Activated CD4-positive, alpha-beta T cell treated with anti-CD3 and anti-CD28 coated beads, Interleukin-2, amount 50 U/mL, for 4 hours (primary cell): ENCODE data around the gene DPYD.

Source experiments
- DNase-seq, 2 experiments: peaks; one replicate each; pipeline ENCODE4 v3.0.0-alpha.2; 2020

DPYD gene

DNA sequence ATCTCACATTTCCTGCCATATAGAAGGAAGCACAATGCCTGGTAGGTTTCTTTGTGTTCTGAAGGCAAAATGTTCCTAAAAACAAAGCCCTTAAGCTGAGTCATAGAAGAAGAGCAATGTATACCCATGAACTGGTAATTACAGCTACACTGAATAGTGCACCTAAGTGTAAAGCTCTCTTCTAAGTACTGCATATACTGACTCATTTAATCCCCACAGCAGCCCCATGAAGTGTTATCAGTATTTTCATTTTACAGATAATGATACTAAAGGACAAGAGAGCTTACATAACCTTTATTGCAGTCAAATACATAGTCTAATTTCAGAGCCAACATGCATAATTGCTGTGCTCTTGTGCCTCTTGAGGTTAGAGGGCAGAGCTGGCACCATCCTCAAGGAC is 239.9 kb downstream of the DPYD start:
- DNase-seq: no peak

DNA sequence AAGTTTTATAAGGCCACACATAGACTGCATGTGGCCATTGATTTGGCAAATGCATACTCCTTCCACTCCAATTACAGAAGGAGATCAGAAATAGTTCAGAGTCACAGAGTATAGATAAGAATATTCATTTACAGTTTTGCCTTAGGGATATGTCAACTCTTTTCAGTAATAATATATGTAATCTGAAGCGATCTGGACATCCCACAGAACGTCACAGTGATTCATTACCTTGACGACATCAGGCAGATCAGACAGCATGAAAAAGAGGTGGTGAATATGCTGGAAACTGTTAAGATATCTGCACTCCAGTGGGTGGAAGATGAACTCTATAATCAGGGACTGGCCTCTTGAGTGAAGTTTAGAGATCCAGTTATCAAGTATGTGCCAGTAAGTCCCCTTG is 240.4 kb downstream of the DPYD start:
- DNase-seq: no peak

DNA sequence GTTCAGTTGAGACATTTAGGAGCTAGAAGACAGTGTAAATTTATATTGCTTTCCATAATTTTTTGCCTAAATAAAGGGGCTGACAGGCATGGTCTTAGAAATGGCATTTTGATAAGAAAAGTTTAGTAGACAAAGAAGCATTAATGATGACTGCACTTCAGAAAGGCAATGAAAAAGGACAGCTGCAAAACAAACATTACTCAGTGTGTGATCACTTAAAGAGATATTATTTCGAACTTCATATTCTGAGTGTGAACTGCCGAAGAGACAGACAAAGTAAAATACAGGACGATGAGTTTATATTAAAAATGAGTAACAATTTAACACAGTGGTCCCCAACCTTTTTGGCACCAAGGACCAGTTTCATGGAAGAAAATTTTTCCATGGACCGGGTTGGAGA is 243.1 kb downstream of the DPYD start:
- DNase-seq: no peak

GRCh38 chr1:97674517-97674916 is 246.3 kb downstream of the DPYD start:
- no peak for DNase-seq

- DNase-seq: no peak
Observed at GRCh38 chr1:97668945-97669344, 251.9 kb downstream of the DPYD start.

- no peak for DNase-seq
Observed at GRCh38 chr1:97660431-97661105, 260.3 kb downstream of the DPYD start.

DNA sequence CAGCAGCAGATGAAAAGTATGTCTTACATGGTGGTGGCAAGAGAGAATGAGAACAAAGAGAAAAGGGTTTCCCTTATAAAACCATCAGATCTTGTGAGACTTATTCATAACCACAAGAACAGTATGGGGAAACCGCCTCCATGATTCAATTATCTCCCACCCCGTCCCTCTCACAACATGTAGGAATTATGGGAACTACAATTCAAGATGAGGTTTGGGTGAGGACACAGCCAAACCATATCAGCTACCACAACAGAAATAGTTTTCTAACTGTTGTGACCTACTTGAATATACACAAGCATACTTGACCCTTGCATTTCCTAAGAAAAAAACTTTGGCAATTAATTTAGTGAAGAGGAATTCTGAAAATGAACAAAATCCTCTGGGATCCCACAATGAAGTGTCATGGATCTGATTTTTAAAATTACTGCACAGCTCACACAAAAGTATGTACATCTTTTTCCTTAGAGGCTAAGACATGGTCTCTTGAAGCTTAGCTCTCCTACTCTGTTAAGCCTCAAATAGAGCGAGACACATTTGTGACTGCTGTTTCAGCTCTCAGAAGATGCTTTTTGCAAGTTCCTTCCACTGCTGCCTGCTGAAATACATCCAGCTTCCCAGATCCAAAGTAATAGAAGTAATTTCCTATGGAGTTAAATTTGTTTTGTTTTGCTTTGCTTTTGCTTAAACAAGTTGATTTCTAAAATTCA is 265.8 kb downstream of the DPYD start:
- DNase-seq: no peak

GRCh38 chr1:97651250-97651649 is 269.6 kb downstream of the DPYD start:
- no peak for DNase-seq

GRCh38 chr1:97649591-97649990 is 271.2 kb downstream of the DPYD start:
- no peak for DNase-seq

DNA sequence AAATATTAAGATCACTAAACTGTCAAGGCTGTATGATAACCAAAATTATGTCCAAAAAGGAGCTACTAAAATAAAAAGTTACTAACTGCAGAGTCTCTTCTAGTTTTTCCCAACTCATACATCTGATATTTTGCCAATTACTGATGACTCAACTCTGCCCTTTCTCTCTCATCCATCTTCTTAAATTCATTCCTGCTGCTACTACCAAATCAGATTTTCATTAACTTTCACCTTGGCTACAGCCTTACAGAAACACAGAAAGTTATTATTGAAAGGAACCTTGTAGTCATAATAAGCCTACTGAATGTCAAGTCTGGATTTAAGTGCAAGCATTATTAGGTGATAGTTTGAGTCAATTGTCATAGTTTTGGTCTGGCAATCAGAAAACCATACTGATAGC is 273.1 kb downstream of the DPYD start:
- DNase-seq: no peak

GRCh38 chr1:97646071-97646470 is 274.8 kb downstream of the DPYD start:
- no peak for DNase-seq

DNA sequence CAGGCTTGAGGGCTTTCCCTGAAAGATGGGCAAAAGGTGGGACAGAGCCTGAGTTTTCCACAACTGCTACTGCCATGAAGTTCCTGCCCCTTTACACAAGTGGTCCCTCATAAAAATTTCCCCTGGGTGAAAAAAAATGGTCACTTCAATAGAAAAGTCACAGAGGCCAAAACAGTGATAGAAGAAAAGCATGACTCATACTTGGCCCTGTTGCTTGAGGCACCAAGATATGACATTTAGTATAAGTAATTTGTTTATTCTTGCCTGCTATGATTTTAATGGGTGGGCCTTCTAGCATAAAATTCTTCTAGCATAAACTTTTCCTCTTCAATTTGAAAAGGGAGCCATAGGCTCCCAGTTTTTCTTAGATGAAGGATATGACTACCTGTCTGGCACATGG is 280.2 kb downstream of the DPYD start:
- no peak for DNase-seq

DNA sequence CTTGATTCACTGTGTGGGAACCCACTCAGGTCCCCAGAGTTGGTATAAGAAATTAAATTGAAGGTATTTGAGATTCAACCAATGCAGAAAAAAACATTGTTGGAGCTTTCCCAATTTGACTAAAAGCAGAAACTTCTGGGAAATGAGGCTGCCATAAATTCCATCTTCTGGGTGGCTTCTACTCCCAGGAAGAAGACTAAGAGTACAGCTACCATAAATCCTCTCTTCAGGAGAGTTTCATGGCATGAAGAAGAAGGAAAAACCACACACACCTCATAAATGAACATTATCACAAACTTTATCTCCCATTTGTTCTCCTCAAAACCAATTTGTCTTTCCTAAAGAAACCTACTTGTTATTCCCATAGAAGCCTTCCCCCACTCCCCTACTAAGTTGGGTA is 283.9 kb downstream of the DPYD start:
- DNase-seq: no peak

- DNase-seq: no peak
Observed at GRCh38 chr1:97634758-97635157, 286.1 kb downstream of the DPYD start.

DNA sequence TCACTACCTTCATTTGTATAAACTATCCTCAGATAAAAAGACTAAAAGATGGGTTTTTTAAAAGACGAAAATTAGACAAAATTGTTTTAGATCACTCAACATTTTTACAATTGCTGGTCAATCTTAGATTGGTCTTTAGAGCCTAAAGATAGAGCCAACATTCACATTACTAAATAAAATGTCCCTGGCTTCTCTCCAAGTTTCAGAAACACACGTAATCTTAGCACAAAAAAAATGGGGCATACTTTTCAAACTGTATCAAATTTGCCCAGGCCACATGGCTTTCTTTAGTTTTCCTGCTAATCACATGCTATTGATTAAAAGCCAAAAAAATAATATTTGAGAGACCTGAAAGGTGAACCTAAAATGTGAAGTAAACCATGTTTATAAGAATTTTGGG is 288.1 kb downstream of the DPYD start:
- DNase-seq: no peak

GRCh38 chr1:97632075-97632474 is 288.8 kb downstream of the DPYD start:
- no peak for DNase-seq

- no peak for DNase-seq
Observed at GRCh38 chr1:97630948-97631347, 289.9 kb downstream of the DPYD start.

DNA sequence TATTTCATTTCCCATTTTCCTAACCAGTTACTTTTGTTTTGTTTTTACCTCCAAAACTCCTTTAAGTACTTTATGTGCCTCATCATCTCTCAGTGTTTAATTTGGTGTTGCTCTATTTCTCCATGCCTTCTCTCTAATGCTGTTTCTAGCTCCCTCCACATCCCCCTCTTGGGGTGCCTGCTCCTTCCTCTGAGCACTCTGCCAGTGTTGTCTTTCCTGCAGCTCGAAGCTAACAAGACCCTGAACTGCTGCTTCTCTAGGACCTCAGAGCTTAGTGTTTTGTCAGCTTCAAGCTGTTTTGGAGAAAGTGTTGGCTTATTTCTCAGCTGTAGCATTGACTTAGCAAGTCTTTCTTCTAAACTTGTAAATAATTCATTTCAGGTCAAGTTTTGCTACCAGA is 290.6 kb downstream of the DPYD start:
- no peak for DNase-seq

DNA sequence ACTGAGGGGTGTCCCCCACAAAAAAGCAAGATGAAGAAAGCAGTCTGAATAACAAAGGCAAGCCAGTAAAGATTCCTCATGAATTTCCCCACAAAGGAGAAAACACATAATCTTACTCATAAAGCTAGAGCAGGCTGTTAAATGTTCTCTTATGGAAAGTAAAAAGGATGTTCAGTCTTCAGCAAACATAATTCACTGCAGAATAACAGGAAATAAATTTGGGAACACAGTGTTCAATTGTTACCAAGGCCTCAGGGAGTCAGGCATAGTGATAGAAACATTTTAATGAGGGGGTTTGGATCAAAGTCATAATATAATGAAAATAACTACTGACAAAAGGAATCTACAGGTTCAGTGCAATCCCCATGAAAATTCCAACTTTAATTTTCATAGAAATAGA is 297.6 kb downstream of the DPYD start:
- DNase-seq: no peak

DNA sequence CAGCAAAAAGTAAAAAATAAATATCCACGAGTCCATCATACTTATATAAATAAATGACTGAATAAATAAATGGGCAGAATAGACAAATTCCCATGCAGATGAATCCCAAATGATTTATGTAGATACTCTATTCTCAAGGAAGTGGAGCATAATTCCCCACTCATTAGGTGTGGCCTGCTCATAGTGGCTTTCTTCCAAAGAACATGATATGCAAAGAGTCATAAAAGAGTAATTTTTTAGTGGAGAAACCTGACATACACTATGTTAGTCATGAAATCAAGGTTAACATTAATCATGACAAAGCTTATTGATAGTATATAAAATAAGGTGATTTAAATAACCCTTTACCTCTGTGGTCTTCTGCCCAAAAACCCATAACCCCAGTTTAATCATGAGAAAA is 298.9 kb downstream of the DPYD start:
- no peak for DNase-seq

DNA sequence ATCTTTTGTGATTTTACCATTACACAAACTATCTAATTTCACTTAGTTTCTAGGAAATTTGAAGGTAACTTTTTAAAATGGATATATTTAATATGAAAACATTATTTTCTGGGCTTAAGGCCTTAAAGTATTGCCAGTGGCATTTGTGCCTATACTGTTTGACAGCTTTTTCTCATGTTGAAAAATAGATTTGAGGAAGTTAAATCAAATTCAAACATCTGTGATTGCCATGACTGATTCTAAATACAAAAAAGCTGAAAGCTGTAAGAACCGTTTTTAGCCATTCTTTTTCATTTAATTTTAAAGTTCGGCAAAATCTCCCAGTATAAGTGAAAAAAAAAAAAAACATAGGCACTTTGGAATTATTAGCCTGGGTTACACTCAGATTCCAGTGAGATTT is 301.1 kb downstream of the DPYD start:
- no peak for DNase-seq

GRCh38 chr1:97610748-97611147 is 310.1 kb downstream of the DPYD start:
- DNase-seq: no peak

- no peak for DNase-seq
Observed at GRCh38 chr1:97610102-97610501, 310.7 kb downstream of the DPYD start.

DNA sequence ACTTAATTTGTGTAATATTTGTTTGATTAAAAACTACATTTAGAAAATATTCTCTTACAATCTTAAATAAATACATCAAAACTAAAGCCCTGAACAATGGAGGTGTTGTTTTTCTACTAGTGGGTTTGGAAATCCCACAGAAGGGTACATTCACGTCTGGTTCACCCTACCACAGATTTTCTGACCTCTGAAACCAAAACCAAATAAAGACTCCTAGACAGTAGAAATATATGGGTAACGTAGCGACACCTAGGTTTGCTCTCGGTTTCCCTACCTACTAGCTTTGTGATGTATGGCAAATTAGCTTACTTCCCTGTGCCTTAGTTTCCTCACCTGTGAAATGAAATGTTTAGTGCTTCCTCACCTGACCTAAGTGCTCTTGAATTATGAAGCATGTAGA is 312.6 kb downstream of the DPYD start:
- DNase-seq: no peak

DNA sequence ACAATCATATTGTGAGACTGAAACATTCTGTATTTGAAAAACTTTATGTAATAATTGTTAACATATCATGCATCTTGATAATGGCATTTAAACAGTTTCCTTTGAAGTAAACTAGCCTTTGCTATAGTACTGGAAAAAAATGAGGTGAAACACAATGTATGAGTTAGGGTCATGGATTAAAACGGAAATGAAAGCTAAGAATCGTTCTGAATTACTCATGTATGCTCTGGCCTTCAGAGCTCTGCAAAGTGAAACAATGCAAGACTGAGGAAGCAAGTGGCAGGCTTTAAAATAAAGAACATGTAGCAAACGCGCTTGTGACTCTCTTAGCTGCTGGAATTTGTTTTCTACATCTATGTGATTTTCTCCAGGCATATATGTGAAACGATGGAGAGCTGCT is 317.1 kb downstream of the DPYD start:
- no peak for DNase-seq
